IPS DF 6.9 (cell line): ENCODE measurements around the gene EXOC6B.

ENCODE experiments used
- DNase-seq: peaks from one replicate; pipeline ENCODE4 v3.0.0-alpha.2; 2013; ENCODE audit warnings: low read depth, low spot score
- H3K27ac ChIP-seq: one replicate; pipeline ENCODE4 v1.5.1; 2013; ENCODE audit warnings: low read length, control low read depth
- H3K27me3 ChIP-seq: 2 replicates; pipeline ENCODE4 v1.6.1; 2013; ENCODE audit warnings: mild to moderate bottlenecking, low read length; ENCODE audit not compliant: control insufficient read depth, insufficient read depth
- H3K36me3 ChIP-seq: 2 replicates; pipeline ENCODE4 v1.6.1; 2013; ENCODE audit warnings: low read length; ENCODE audit not compliant: control insufficient read depth, insufficient read depth
- H3K4me1 ChIP-seq: 2 replicates; pipeline ENCODE4 v1.6.1; 2013; ENCODE audit warnings: low read length; ENCODE audit not compliant: control insufficient read depth, insufficient read depth
- H3K4me3 ChIP-seq: 2 replicates; pipeline ENCODE4 v1.5.1; 2013; ENCODE audit warnings: mild to moderate bottlenecking, low read length
- H3K9me3 ChIP-seq: 2 replicates; pipeline ENCODE4 v1.6.1; 2013; ENCODE audit warnings: low read length, inconsistent platforms; ENCODE audit not compliant: control insufficient read depth, insufficient read depth
- whole genome bisulfite sequencing: extraction: QIAGEN DNeasy Blood & Tissue Kit; methylation state at CpG from one replicate; pipeline ENCODE4 v1.1.7; 2013; ENCODE audit warnings: mixed read lengths, missing lambda C conversion rate; ENCODE audit not compliant: insufficient read length, insufficient coverage; 5-methylcytosine and 5-hydroxymethylcytosine counted together

EXOC6B gene

GRCh38 chr2:72847534-72848315 lies 21.9 kb upstream of the EXOC6B start:
- no peaks in the 10 kb centered on the region for H3K36me3 ChIP-seq
- H3K4me3 ChIP-seq, result no peak overlapping the region
- H3K4me1 ChIP-seq, result no peaks in the 10 kb centered on the region
- no peaks in the 10 kb centered on the region for H3K9me3 ChIP-seq
- no peak overlapping the region for H3K27ac ChIP-seq
- no peaks in the 10 kb centered on the region; the same call in 1 of the 2 replicates for H3K27me3 ChIP-seq
- no CpG with 5 or more reads among the region's 3 CpGs for WGBS
- DNase-seq, result no peak

GRCh38 chr2:72846171-72847095 lies 20.6 kb upstream of the EXOC6B start:
- Histone ChIP-seq H3K9me3 (no peaks in the 10 kb centered on the region), H3K27ac (no peak overlapping the region), H3K27me3 (no peaks in the 10 kb centered on the region; the same call in 1 of the 2 replicates), H3K4me3 (no peak overlapping the region), H3K4me1 (no peaks in the 10 kb centered on the region), H3K36me3 (no peaks in the 10 kb centered on the region)
- no CpG with 5 or more reads among the region's 6 CpGs for WGBS
- no peak for DNase-seq

GRCh38 chr2:72843301-72843700 lies 17.5 kb upstream of the EXOC6B start:
- Histone ChIP-seq H3K27ac (no peak overlapping the region), H3K36me3 (no peaks in the 10 kb centered on the region), H3K4me1 (no peaks in the 10 kb centered on the region), H3K27me3 (no peaks in the 10 kb centered on the region), H3K9me3 (no peaks in the 10 kb centered on the region), H3K4me3 (no peak overlapping the region)
- no peak for DNase-seq
- WGBS, result no CpG with 5 or more reads among the region's 2 CpGs

- H3K4me3 ChIP-seq, result no peak overlapping the region
- no peaks in the 10 kb centered on the region for H3K4me1 ChIP-seq
- no peaks in the 10 kb centered on the region for H3K27me3 ChIP-seq
- no peaks in the 10 kb centered on the region for H3K36me3 ChIP-seq
- H3K9me3 ChIP-seq, result no peaks in the 10 kb centered on the region
- no CpG with 5 or more reads among the region's 3 CpGs for WGBS
- no peak for DNase-seq
- no peak overlapping the region for H3K27ac ChIP-seq
These were observed 15.8 kb upstream of the EXOC6B start for GRCh38 chr2:72841462-72842125.

GRCh38 chr2:72840066-72840465 lies 14.2 kb upstream of the EXOC6B start:
- H3K4me3 ChIP-seq, result no peak overlapping the region
- DNase-seq, result no peak
- H3K4me1 ChIP-seq, result no peaks in the 10 kb centered on the region
- no peak overlapping the region for H3K27ac ChIP-seq
- WGBS, result no CpG with 5 or more reads among the region's 2 CpGs
- H3K36me3 ChIP-seq, result no peaks in the 10 kb centered on the region
- H3K27me3 ChIP-seq, result no peaks in the 10 kb centered on the region
- no peaks in the 10 kb centered on the region for H3K9me3 ChIP-seq

- no CpG with 5 or more reads among the region's 4 CpGs for WGBS
- Histone ChIP-seq H3K36me3 (no peaks in the 10 kb centered on the region), H3K4me1 (no peaks in the 10 kb centered on the region), H3K27me3 (no peaks in the 10 kb centered on the region), H3K9me3 (no peaks in the 10 kb centered on the region), H3K27ac (no peak overlapping the region), H3K4me3 (no peak overlapping the region)
- DNase-seq, result no peak
These were observed 11.3 kb upstream of the EXOC6B start for GRCh38 chr2:72837171-72837570.

GRCh38 chr2:72835403-72835802 lies 9.6 kb upstream of the EXOC6B start:
- Histone ChIP-seq H3K27ac (no peak overlapping the region), H3K4me1 (no peaks in the 10 kb centered on the region), H3K9me3 (no peaks in the 10 kb centered on the region), H3K4me3 (no peak overlapping the region), H3K36me3 (no peaks in the 10 kb centered on the region), H3K27me3 (no peaks in the 10 kb centered on the region)
- WGBS, result no CpG with 5 or more reads among the region's 1 CpG
- no peak for DNase-seq

GRCh38 chr2:72834596-72834995 lies 8.8 kb upstream of the EXOC6B start:
- H3K27me3 ChIP-seq, result no peaks in the 10 kb centered on the region
- no peaks in the 10 kb centered on the region for H3K36me3 ChIP-seq
- no peak overlapping the region for H3K4me3 ChIP-seq
- no peaks in the 10 kb centered on the region for H3K9me3 ChIP-seq
- DNase-seq, result no peak
- H3K27ac ChIP-seq, result no peak overlapping the region
- no peaks in the 10 kb centered on the region for H3K4me1 ChIP-seq
- no CpG with 5 or more reads among the region's 1 CpG for WGBS

GRCh38 chr2:72833084-72833714 lies 7.4 kb upstream of the EXOC6B start:
- no peaks in the 10 kb centered on the region for H3K36me3 ChIP-seq
- no peak for DNase-seq
- no peak overlapping the region for H3K4me3 ChIP-seq
- no peak overlapping the region for H3K27ac ChIP-seq
- H3K27me3 ChIP-seq, result no peaks in the 10 kb centered on the region
- no peaks in the 10 kb centered on the region for H3K4me1 ChIP-seq
- no CpG with 5 or more reads among the region's 5 CpGs for WGBS
- H3K9me3 ChIP-seq, result no peaks in the 10 kb centered on the region

- Histone ChIP-seq H3K27ac (no peak overlapping the region), H3K4me3 (no peak overlapping the region), H3K36me3 (no peaks in the 10 kb centered on the region), H3K4me1 (no peaks in the 10 kb centered on the region), H3K27me3 (no peaks in the 10 kb centered on the region), H3K9me3 (no peaks in the 10 kb centered on the region)
- DNase-seq, result no peak
- WGBS, result 100% methylated on average over 1 of the region's 3 CpGs
These were observed 4.4 kb upstream of the EXOC6B start for GRCh38 chr2:72830273-72830672.
